RWPE1 (cell line): ENCODE measurements around the gene CHST3.

Experiments used
- CTCF ChIA-PET: fragments of 350-600 bp; sonication (Branson Sonifier 250); formaldehyde crosslinking; extraction: SDS; loops from one replicate; lab custom pipeline; 2021; lab: Yijun Ruan, JAX
- POLR2A ChIA-PET: fragments of 400-600 bp; formaldehyde crosslinking; extraction: SDS; loops from one replicate; lab custom pipeline; 2020; ENCODE audit warnings: antibody characterized with exemption; ENCODE audit not compliant: low non-redundant PET; lab: Yijun Ruan, JAX
- DNase-seq: peaks from one replicate; pipeline ENCODE4 v3.0.0; 2012; ENCODE audit warnings: low spot score
- H3K27ac ChIP-seq: fragments of 450-650 bp; 2 replicates; pipeline ENCODE4 v1.5.1; 2017
- CTCF ChIP-seq: fragments of 450-650 bp; conservative IDR thresholded peaks from 2 replicates; pipeline ENCODE4 v1.5.1; 2017; ENCODE audit warnings: low read depth, mild to moderate bottlenecking

Gene CHST3

GRCh38 chr10:71923138-71923692 lies 41.0 kb upstream of the CHST3 start:
- DNase-seq = no peak
- no peak for TF ChIP-seq CTCF
- POLR2A ChIA-PET = no interaction called here
- peak overlapping the region; percentile 52 for H3K27ac ChIP-seq
- CTCF ChIA-PET = no interaction called here

- ChIA-PET POLR2A (no interaction called here), CTCF (no interaction called here)
- H3K27ac ChIP-seq = no peak overlapping the region
- TF ChIP-seq CTCF = no peak
- DNase-seq = no peak
Observed at GRCh38 chr10:71924771-71925170, 39.4 kb upstream of the CHST3 start.

- no peak overlapping the region for H3K27ac ChIP-seq
- no peak for DNase-seq
- ChIA-PET CTCF (interaction anchor here (0.6 kb wide), 1 partner anchor 118 kb away, joined by 3 read pairs; no protein-coding TSS in a partner anchor), POLR2A (no interaction called here)
- no peak for TF ChIP-seq CTCF
Observed at GRCh38 chr10:71927159-71927558, 37.0 kb upstream of the CHST3 start.

- ChIA-PET POLR2A (interaction anchor here (0.6 kb wide), 1 partner anchor 1112 kb away, joined by 3 read pairs; no protein-coding TSS in a partner anchor), CTCF (interaction anchor here (0.6 to 1.2 kb wide), 2 partner anchors 18 to 31 kb away, joined by 3 to 9 read pairs; no protein-coding TSS in a partner anchor)
- TF ChIP-seq CTCF = no peak
- peak; percentile 33 for DNase-seq
- no peak overlapping the region for H3K27ac ChIP-seq
Observed at GRCh38 chr10:71927776-71928592, 36.2 kb upstream of the CHST3 start.

GRCh38 chr10:71931295-71931694 lies 32.9 kb upstream of the CHST3 start:
- DNase-seq = no peak
- TF ChIP-seq CTCF = no peak
- CTCF ChIA-PET = no interaction called here
- POLR2A ChIA-PET = no interaction called here
- H3K27ac ChIP-seq = no peak overlapping the region

GRCh38 chr10:71933651-71934050 lies 30.5 kb upstream of the CHST3 start:
- H3K27ac ChIP-seq = no peak overlapping the region
- no peak for TF ChIP-seq CTCF
- ChIA-PET CTCF (interaction anchor here (0.7 kb wide), 1 partner anchor 79 kb away, joined by 3 read pairs; no protein-coding TSS in a partner anchor), POLR2A (no interaction called here)
- no peak for DNase-seq
